ENCODE measurements around the gene LCOR. TPM values are rescaled to one million over a fixed set of nuclear protein-coding genes. Genes with fewer than 3 reads are reported as not detected.

LCOR gene
- total RNA-seq, 1 experiment from 2014 or later = 42.1 TPM

DNA sequence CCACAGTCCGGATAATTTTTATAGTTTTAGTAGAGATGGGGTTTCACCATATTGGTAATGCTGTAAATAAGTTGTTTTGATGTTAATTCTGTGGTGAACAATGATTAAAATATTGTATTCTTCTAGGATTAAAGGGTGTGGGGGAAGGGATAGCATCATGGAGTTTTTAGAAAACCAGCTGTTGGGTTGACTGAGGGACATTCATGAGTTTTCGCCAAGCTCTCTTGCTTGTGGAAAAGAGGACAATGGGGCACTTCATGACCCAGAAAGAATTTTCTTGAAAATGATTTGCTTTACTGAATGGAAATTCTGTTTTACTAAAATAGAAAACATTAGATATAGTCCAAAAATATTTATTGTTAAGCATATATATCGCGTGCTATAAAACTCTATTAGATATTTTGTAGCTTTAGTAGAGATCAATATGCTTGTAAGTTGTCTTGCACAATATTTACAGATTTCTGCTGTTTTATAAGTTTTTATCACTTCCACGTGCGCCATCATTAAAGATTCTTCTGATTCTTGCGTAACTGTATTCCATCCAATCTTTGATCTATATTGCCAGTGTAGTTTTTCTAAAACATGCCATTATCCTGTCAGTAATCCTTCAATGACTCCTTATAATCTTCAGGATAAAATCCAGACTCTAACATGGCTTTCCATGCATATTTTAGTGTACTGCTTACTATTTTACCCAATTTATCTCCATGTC, 41.8 kb downstream of the LCOR start:
- Histone ChIP-seq H4K91ac (ENCODE audit: insufficient read length, low read depth, low read length) (no peak overlapping the region), H3K18ac (ENCODE audit: insufficient read length, low read depth, low read length) (no peak overlapping the region), H3K79me2 (ENCODE audit: insufficient read depth, low read length) (peaks cover 4% of the 10 kb centered on the region; the same call in 1 of the 2 replicates), H2BK5ac (ENCODE audit: insufficient read length, low read length) (no peak overlapping the region), H2BK120ac (ENCODE audit: low read depth, low read length, poor library complexity, severe bottlenecking) (no peak overlapping the region), H2AK5ac (ENCODE audit: insufficient read length, low read length) (no peak overlapping the region), H2BK12ac (ENCODE audit: insufficient read length, low read depth, low read length) (no peak overlapping the region), H4K5ac (ENCODE audit: insufficient read length, low read depth, low read length) (no peak overlapping the region), H3K27me3 (ENCODE audit: insufficient read depth, low read length) (no peaks in the 10 kb centered on the region), H2BK20ac (ENCODE audit: low read depth, low read length, poor library complexity, severe bottlenecking) (no peak overlapping the region), H3K4me2 (ENCODE audit: insufficient read depth, insufficient read length, low read length) (no peak overlapping the region), H3K56ac (ENCODE audit: insufficient read length, low read depth, low read length) (no peak overlapping the region), H3K9ac (ENCODE audit: extremely low read depth, insufficient read length, low read length) (no peak overlapping the region), H3K9me3 (ENCODE audit: control insufficient read depth, low read depth, low read length) (no peaks in the 10 kb centered on the region), H3K79me1 (ENCODE audit: insufficient read depth, low read depth, low read length, poor library complexity, severe bottlenecking) (peaks cover 9% of the 10 kb centered on the region), H3K4ac (ENCODE audit: low read depth, low read length) (no peak overlapping the region), H4K8ac (replicated peaks; ENCODE audit: insufficient read length, low read depth, low read length) (no peak overlapping the region), H3K27ac (ENCODE audit: insufficient read length, low read depth, low read length) (no peak overlapping the region), H4K20me1 (ENCODE audit: control insufficient read depth, insufficient read depth, insufficient read length) (no peaks in the 10 kb centered on the region), H3K23me2 (ENCODE audit: insufficient read length, low read depth, low read length, poor library complexity, severe bottlenecking) (no peaks in the 10 kb centered on the region), H3K4me1 (ENCODE audit: insufficient read depth, low read length) (no peaks in the 10 kb centered on the region), H2AFZ (ENCODE audit: low read length) (no peak overlapping the region), H3K23ac (ENCODE audit: insufficient read length, low read depth, low read length) (no peak overlapping the region), H2BK15ac (ENCODE audit: low read depth, low read length) (no peak overlapping the region), H3T11ph (ENCODE audit: low read length) (no peak overlapping the region), H3K14ac (ENCODE audit: insufficient read depth, low read length) (no peak overlapping the region)
- Mint-ChIP-seq H3K4me1 (peaks cover 10 to 21% of the 10 kb centered on the region in 2 experiments), H3K27me3 (ENCODE audit: low read depth) (no peaks in the 10 kb centered on the region), H3K4me3 (no peak overlapping the region), H3K27ac (no peak overlapping the region), H3K36me3 (ENCODE audit: insufficient read depth in 1 of 3, low read depth in 3 of 3) (peaks cover 2 to 5% (median 4%) of the 10 kb centered on the region in 3 experiments; a peak in 2 of 7 replicates), H3K9me3 (no peaks in the 10 kb centered on the region)
- TF ChIP-seq CTCF (conservative IDR thresholded peaks at IDR 0.05) = no peak
- no peak for DNase-seq
- WGBS (ENCODE audit: extremely low coverage, insufficient read length, low lambda C conversion rate) = no CpG with 5 or more reads among the region's 7 CpGs

Data from H9 (cell line).